Measurements from ENCODE around the gene STYXL1. TPM values are rescaled to one million over a fixed set of nuclear protein-coding genes. Genes with fewer than 3 reads are reported as not detected.

The STYXL1 gene
- total and polyA plus RNA-seq, 4 donors = 16.4 to 27.5 (median 17.1) TPM

DNA sequence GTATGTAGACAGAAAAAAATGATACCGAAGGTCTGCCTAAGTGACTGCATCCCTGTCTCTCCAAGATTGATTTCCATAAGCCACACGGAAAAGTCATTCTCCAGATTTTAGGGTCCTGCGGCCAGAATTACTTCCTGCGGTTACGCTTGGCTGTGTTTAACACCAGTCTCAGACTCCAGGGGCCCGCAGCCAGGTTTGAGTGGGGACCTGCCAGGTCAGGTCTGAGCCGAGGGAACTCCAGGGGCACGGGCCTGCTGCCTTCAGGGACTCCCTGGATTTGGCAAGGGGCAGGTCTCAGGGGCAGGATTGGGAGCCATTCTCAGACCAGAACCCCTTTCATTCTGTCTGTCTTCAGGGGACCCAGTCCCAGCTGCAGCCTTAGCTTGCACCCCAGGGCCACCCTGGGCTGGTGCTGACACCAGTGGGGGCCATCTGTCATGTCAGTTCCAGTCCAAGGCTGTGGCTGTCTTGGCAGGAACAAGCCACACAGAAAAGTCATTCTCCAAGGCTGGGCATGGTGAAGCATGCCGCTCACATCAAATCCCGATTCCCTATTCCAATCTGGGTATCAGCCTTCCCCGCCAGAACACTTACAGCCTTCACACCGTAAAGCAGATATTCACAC is 92.4 kb downstream of the STYXL1 start (continued):
- TF ChIP-seq, protein P1, sequence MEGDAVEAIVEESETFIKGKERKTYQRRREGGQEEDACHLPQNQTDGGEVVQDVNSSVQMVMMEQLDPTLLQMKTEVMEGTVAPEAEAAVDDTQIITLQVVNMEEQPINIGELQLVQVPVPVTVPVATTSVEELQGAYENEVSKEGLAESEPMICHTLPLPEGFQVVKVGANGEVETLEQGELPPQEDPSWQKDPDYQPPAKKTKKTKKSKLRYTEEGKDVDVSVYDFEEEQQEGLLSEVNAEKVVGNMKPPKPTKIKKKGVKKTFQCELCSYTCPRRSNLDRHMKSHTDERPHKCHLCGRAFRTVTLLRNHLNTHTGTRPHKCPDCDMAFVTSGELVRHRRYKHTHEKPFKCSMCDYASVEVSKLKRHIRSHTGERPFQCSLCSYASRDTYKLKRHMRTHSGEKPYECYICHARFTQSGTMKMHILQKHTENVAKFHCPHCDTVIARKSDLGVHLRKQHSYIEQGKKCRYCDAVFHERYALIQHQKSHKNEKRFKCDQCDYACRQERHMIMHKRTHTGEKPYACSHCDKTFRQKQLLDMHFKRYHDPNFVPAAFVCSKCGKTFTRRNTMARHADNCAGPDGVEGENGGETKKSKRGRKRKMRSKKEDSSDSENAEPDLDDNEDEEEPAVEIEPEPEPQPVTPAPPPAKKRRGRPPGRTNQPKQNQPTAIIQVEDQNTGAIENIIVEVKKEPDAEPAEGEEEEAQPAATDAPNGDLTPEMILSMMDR (IDR thresholded peaks at IDR 0.05; ENCODE audit: low read depth, low read length, missing input control) = no peak
- TF ChIP-seq FOXA2 (IDR thresholded peaks at IDR 0.05) (no peak), TAF1 (conservative IDR thresholded peaks at IDR 0.05) (no peak)
- TF ChIP-seq, protein P2, sequence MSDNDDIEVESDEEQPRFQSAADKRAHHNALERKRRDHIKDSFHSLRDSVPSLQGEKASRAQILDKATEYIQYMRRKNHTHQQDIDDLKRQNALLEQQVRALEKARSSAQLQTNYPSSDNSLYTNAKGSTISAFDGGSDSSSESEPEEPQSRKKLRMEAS (IDR thresholded peaks at IDR 0.05) = no peak

DNA sequence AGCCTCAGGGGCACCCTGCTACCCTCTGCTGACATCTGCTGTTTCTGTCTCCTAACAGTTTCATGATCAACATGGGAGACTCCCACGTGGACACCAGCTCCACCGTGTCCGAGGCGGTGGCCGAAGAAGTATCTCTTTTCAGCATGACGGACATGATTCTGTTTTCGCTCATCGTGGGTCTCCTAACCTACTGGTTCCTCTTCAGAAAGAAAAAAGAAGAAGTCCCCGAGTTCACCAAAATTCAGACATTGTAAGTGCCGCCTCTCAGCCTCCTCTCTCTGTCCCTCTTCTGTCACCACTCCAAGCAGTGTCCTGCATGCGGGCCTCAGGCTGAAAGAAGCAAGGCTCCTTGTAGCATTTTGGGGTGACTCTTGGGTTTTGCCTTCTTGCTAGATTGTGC is 93.9 kb downstream of the STYXL1 start:
- H3K36me3 ChIP-seq (ENCODE audit: control insufficient read depth in 4 of 4, insufficient read depth in 3 of 4, low read depth in 1 of 4, low read length in 3 of 4) = peaks cover 16 to 48% (median 40%) of the 10 kb centered on the region in 4 donors
- no peaks in the 10 kb centered on the region for H3K9me3 ChIP-seq (ENCODE audit: control insufficient read depth in 4 of 4, low read length in 3 of 4)
- H3K9ac ChIP-seq (ENCODE audit: low read depth in 1 of 2, low read length in 2 of 2) = no peak overlapping the region
- peak overlapping the region in 1 of 2 donors; percentile 55 for H3K27ac ChIP-seq (ENCODE audit: low read depth in 1 of 2, low read length in 2 of 2)
- no peak overlapping the region for H3K4me3 ChIP-seq (ENCODE audit: low read depth in 1 of 3, low read length in 3 of 3)
- peaks cover 11 to 32% (median 19%) of the 10 kb centered on the region in 4 donors for H3K4me1 ChIP-seq (ENCODE audit: control insufficient read depth in 4 of 4, insufficient read depth in 4 of 4, low read length in 3 of 4)
- TF ChIP-seq NR2F2 (IDR thresholded peaks at IDR 0.05) (no peak), YY1 (IDR thresholded peaks at IDR 0.05) (no peak), RXRA (IDR thresholded peaks at IDR 0.05) (no peak), RAD21 (IDR thresholded peaks at IDR 0.05) (no peak), FOXA2 (IDR thresholded peaks at IDR 0.05) (no peak)
- TF ChIP-seq, protein P3, sequence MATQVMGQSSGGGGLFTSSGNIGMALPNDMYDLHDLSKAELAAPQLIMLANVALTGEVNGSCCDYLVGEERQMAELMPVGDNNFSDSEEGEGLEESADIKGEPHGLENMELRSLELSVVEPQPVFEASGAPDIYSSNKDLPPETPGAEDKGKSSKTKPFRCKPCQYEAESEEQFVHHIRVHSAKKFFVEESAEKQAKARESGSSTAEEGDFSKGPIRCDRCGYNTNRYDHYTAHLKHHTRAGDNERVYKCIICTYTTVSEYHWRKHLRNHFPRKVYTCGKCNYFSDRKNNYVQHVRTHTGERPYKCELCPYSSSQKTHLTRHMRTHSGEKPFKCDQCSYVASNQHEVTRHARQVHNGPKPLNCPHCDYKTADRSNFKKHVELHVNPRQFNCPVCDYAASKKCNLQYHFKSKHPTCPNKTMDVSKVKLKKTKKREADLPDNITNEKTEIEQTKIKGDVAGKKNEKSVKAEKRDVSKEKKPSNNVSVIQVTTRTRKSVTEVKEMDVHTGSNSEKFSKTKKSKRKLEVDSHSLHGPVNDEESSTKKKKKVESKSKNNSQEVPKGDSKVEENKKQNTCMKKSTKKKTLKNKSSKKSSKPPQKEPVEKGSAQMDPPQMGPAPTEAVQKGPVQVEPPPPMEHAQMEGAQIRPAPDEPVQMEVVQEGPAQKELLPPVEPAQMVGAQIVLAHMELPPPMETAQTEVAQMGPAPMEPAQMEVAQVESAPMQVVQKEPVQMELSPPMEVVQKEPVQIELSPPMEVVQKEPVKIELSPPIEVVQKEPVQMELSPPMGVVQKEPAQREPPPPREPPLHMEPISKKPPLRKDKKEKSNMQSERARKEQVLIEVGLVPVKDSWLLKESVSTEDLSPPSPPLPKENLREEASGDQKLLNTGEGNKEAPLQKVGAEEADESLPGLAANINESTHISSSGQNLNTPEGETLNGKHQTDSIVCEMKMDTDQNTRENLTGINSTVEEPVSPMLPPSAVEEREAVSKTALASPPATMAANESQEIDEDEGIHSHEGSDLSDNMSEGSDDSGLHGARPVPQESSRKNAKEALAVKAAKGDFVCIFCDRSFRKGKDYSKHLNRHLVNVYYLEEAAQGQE (IDR thresholded peaks at IDR 0.05) = no peak
- TF ChIP-seq, protein P4, sequence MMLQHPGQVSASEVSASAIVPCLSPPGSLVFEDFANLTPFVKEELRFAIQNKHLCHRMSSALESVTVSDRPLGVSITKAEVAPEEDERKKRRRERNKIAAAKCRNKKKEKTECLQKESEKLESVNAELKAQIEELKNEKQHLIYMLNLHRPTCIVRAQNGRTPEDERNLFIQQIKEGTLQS (IDR thresholded peaks at IDR 0.05) = no peak
- TF ChIP-seq, protein P1 (IDR thresholded peaks at IDR 0.05; ENCODE audit: low read depth, low read length, missing input control) = no peak
- DNase-seq (ENCODE audit: low spot score) = no peak
- no peaks in the 10 kb centered on the region for H3K27me3 ChIP-seq (ENCODE audit: control insufficient read depth in 4 of 4, insufficient read depth in 4 of 4, low read length in 3 of 4)
- 86% methylated on average over 11 of the region's 11 CpGs for WGBS

DNA sequence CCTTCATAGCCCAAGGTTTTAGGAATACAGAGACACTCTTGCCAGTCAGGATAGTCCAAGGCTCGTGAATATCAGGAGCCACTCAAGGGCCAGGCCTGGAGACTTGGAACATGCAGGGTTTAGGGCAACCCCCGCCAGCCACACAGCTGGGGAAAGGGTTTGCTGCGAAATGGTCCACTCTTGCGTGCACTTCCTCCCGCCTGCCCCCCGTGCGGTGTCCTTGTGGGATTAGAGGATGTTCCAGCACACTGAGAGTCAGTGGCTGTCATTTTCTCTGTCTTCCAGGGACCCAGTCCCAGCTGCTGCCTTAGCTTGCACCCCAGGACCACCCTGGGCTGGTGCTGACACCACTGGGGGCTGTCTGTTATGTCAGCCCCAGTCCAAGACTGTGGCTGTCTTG is 94.4 kb downstream of the STYXL1 start:
- no peak for DNase-seq (ENCODE audit: low spot score)
- no peaks in the 10 kb centered on the region for H3K27me3 ChIP-seq (ENCODE audit: control insufficient read depth in 4 of 4, insufficient read depth in 4 of 4, low read length in 3 of 4)
- peaks cover 10 to 31% (median 20%) of the 10 kb centered on the region in 4 donors for H3K4me1 ChIP-seq (ENCODE audit: control insufficient read depth in 4 of 4, insufficient read depth in 4 of 4, low read length in 3 of 4)
- H3K9me3 ChIP-seq (ENCODE audit: control insufficient read depth in 4 of 4, low read length in 3 of 4) = no peaks in the 10 kb centered on the region
- H3K36me3 ChIP-seq (ENCODE audit: control insufficient read depth in 4 of 4, insufficient read depth in 3 of 4, low read depth in 1 of 4, low read length in 3 of 4) = peaks cover 14 to 44% (median 38%) of the 10 kb centered on the region in 4 donors
- no peak overlapping the region for H3K4me3 ChIP-seq (ENCODE audit: low read depth in 1 of 3, low read length in 3 of 3)
- H3K27ac ChIP-seq (ENCODE audit: low read depth in 1 of 2, low read length in 2 of 2) = peak overlapping the region in 1 of 2 donors; percentile 55
- WGBS = 92% methylated on average over 7 of the region's 7 CpGs
- TF ChIP-seq NR2F2 (IDR thresholded peaks at IDR 0.05) = no peak
- TF ChIP-seq RAD21 (IDR thresholded peaks at IDR 0.05) = no peak
- no peak for TF ChIP-seq GABPA (IDR thresholded peaks at IDR 0.05 in 1 of 2, conservative IDR thresholded peaks at IDR 0.05 in 1 of 2)
- no peak overlapping the region for H3K9ac ChIP-seq (ENCODE audit: low read depth in 1 of 2, low read length in 2 of 2)

Measured in liver (tissue), 9 donors.